WTC11 (cell line): ENCODE data around the gene TMEM179B.

Source experiments
- ATF3 ChIP-seq: sonication (generic); formaldehyde crosslinking; conservative IDR thresholded peaks from 2 replicates; pipeline ENCODE4 v1.8.1; 2022; ENCODE audit warnings: mild to moderate bottlenecking, missing genetic modification reagents
- CTCF ChIP-seq: fragments of 200-600 bp; IDR thresholded peaks from 2 replicates; pipeline ENCODE4 v1.8.0; 2022; ENCODE audit warnings: antibody characterized with exemption
- HMGXB4 ChIP-seq: sonication (generic); formaldehyde crosslinking; IDR thresholded peaks from 2 replicates; pipeline ENCODE4 v1.8.1; 2023; ENCODE audit warnings: mild to moderate bottlenecking, moderate library complexity, missing genetic modification reagents
- NR3C1 ChIP-seq: sonication (generic); formaldehyde crosslinking; conservative IDR thresholded peaks from 2 replicates; pipeline ENCODE4 v1.8.1; 2023; ENCODE audit warnings: low read depth, mild to moderate bottlenecking, missing genetic modification reagents
- RELA ChIP-seq: sonication (generic); formaldehyde crosslinking; IDR thresholded peaks from 2 replicates; pipeline ENCODE4 v1.8.1; 2022; ENCODE audit warnings: missing genetic modification reagents, mild to moderate bottlenecking, borderline replicate concordance
- ZNF263 ChIP-seq: sonication (generic); formaldehyde crosslinking; IDR thresholded peaks from 2 replicates; pipeline ENCODE4 v1.8.1; 2022; ENCODE audit warnings: low read depth, mild to moderate bottlenecking, moderate library complexity, missing genetic modification reagents

- TF ChIP-seq ATF3: no peak
- no peak for TF ChIP-seq RELA
- no peak for TF ChIP-seq ZNF263 (CRISPR knock-in tag)
- no peak for TF ChIP-seq HMGXB4 (CRISPR knock-in tag)
- TF ChIP-seq NR3C1 (CRISPR knock-in tag): no peak
- TF ChIP-seq CTCF: no peak
Observed at GRCh38 chr11:62794201-62794775, 7.1 kb downstream of the TMEM179B start.
